ENCODE data around the gene EPSTI1.

EPSTI1 gene

GRCh38 chr13:42836930-42837690 lies 154.9 kb downstream of the EPSTI1 start:
- ATAC-seq: peak; percentile 92
- TF ChIP-seq TCF4 (CRISPR knock-in tag; IDR thresholded peaks at IDR 0.05; ENCODE audit: borderline replicate concordance) (no peak), ZFP30 (CRISPR knock-in tag; IDR thresholded peaks at IDR 0.05) (no peak), ZNF565 (CRISPR knock-in tag; conservative IDR thresholded peaks at IDR 0.05; ENCODE audit: low read depth) (no peak), ISL1 (CRISPR knock-in tag; IDR thresholded peaks at IDR 0.05) (no peak), ZC3H10 (CRISPR knock-in tag; IDR thresholded peaks at IDR 0.05) (no peak), OSR1 (CRISPR knock-in tag; IDR thresholded peaks at IDR 0.05) (no peak), TOX (CRISPR knock-in tag; IDR thresholded peaks at IDR 0.05; ENCODE audit: borderline replicate concordance) (no peak), CSRNP3 (CRISPR knock-in tag; IDR thresholded peaks at IDR 0.05) (no peak), ZNF70 (CRISPR knock-in tag; IDR thresholded peaks at IDR 0.05) (no peak), ESRRG (CRISPR knock-in tag; IDR thresholded peaks at IDR 0.05) (no peak), POU6F1 (CRISPR knock-in tag; IDR thresholded peaks at IDR 0.05; ENCODE audit: borderline replicate concordance, low read depth) (no peak), CREB5 (CRISPR knock-in tag; IDR thresholded peaks at IDR 0.05; ENCODE audit: low read depth) (no peak), TSHZ2 (CRISPR knock-in tag; IDR thresholded peaks at IDR 0.05) (no peak)

Data from SK-N-SH treated with all-trans-retinoic acid at 6 μM for 48 hours (cell line).